Psoas muscle (tissue), 8 donors: Measurements from ENCODE around the gene TCF7L1. TPM values are rescaled to one million over a fixed set of nuclear protein-coding genes. Genes with fewer than 3 reads are reported as not detected.

Experiments used
- ATAC-seq, 4 donors: fragments of 200-7000 bp; cut with Tn5 transposase; one replicate each; pipeline ENCODE4 v1.9.1; 2020; ENCODE audit warnings: moderate library complexity in 3 of 4, mild to moderate bottlenecking in 2 of 4
- DNase-seq, 2 donors: peaks; one replicate each; pipeline ENCODE4 v3.0.0-alpha.2; 2020
- H3K27ac ChIP-seq: fragments of 200-600 bp; one replicate; pipeline ENCODE4 v1.8.0; 2022
- H3K27me3 ChIP-seq, 3 donors: fragments of 200-600 bp in 1 of 3; one replicate each; pipeline versions ENCODE4 v1.6.1 to v1.8.0; 2013 to 2022; ENCODE audit warnings: low read length in 2 of 3, mild to moderate bottlenecking in 2 of 3, moderate library complexity in 1 of 3; ENCODE audit not compliant: insufficient read depth in 3 of 3
- H3K36me3 ChIP-seq, 2 donors: fragments of 200-600 bp in 1 of 2; one replicate each; pipeline versions ENCODE4 v1.6.1 to v1.8.0; 2013 to 2022; ENCODE audit warnings: low read depth in 1 of 2, mild to moderate bottlenecking in 1 of 2, moderate library complexity in 1 of 2; ENCODE audit not compliant: insufficient read depth in 1 of 2
- H3K4me1 ChIP-seq: fragments of 200-600 bp; one replicate; pipeline ENCODE4 v1.8.0; 2022
- H3K4me3 ChIP-seq: fragments of 200-600 bp; one replicate; pipeline ENCODE4 v1.8.0; 2022; ENCODE audit warnings: mild to moderate bottlenecking
- H3K9me3 ChIP-seq: fragments of 200-600 bp; one replicate; pipeline ENCODE4 v1.8.0; 2022
- WGBS, 3 donors: extraction: QIAGEN DNeasy Blood & Tissue Kit; methylation state at CpG; one replicate each; pipeline versions ENCODE4 v1.1.6 to v1.1.7; 2013; 5-methylcytosine and 5-hydroxymethylcytosine counted together
- intact Hi-C, 2 donors: fragments of 100-400 bp; cut with DNase I; formaldehyde crosslinking; loops; one replicate each; pipeline versions ENCODE4 v1.11.0 to v1.14.2; 2022
- polyA plus RNA-seq, 3 donors: library from polyadenylated mRNA; stranded (reverse); fragments of 200-250 nt; gene quantifications; one replicate each; pipeline ENCODE4 v1.2.3, GENCODE V29; 2013
- total RNA-seq, 4 donors: library from RNA; stranded (reverse); fragmentation: NEBNext Ultra II Directional in 2 of 4; extraction: Animal tissue kit (Norgen Biotek cat#: 25700) in 2 of 4; gene quantifications; one replicate each; pipeline versions ENCODE4 v1.2.1 to v1.2.4, GENCODE V29; 2021 to 2023
- TF ChIP-seq, protein P1 (sequence below): fragments of 200-600 bp; IDR thresholded peaks from one replicate; pipeline ENCODE4 v1.8.0; 2022; ENCODE audit warnings: antibody characterized with exemption
- donor health status: healthy with polysubstance abuse.
- donor health status: DM: no; HTN: no; CAD: no; lungs with moderate emphysema.
- donor health status: Bipolar disorder and iron deficiency.
- donor health status: healthy.
- donor health status: DM: yes; HTN: yes; CAD: no.
- donor health status: DM: no; HTN: no; CAD: no.
- donor health status: DM: no; HTN: no; CAD: no.
- donor health status: DM: yes; HTN: yes; CAD: no.

TCF7L1 gene
- total and polyA plus RNA-seq, 7 donors: 2.1 to 13.3 (median 6.1) TPM

DNA sequence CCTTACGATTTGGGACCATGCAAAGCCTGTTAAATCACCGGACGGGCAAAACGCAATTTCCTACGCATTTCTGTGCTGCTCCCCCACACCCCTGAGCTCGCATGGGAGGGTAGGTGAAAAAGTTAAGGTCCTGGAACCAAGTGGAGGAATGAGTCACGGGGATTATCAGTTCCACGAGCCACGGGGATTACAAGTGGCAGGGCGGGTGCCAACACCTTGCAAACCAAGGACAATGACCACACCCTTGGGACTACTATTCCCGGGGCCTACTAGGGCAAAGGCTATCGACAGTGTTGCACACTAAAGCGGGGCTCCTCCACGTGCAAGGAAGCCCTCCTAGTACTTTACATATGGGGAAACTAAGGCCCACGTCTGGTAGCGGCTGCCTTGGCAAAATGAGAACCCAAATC lies 220.7 kb downstream of the TCF7L1 start:
- H3K4me1 ChIP-seq: peaks cover 42% of the 10 kb centered on the region
- peak overlapping the region; percentile 90 for H3K27ac ChIP-seq
- ATAC-seq (peak; percentile 71 to 86 (median 80)), DNase-seq (peak; percentile 77 to 92)
- peaks cover 2 to 59% of the 10 kb centered on the region in 2 donors for H3K36me3 ChIP-seq
- no peaks in the 10 kb centered on the region for H3K27me3 ChIP-seq
- TF ChIP-seq, protein P1, sequence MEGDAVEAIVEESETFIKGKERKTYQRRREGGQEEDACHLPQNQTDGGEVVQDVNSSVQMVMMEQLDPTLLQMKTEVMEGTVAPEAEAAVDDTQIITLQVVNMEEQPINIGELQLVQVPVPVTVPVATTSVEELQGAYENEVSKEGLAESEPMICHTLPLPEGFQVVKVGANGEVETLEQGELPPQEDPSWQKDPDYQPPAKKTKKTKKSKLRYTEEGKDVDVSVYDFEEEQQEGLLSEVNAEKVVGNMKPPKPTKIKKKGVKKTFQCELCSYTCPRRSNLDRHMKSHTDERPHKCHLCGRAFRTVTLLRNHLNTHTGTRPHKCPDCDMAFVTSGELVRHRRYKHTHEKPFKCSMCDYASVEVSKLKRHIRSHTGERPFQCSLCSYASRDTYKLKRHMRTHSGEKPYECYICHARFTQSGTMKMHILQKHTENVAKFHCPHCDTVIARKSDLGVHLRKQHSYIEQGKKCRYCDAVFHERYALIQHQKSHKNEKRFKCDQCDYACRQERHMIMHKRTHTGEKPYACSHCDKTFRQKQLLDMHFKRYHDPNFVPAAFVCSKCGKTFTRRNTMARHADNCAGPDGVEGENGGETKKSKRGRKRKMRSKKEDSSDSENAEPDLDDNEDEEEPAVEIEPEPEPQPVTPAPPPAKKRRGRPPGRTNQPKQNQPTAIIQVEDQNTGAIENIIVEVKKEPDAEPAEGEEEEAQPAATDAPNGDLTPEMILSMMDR: no peak
- intact Hi-C loops: no loop called here
- WGBS, 3 donors: 1 to 5% (median 3%) methylated on average over 16 of the region's 16 CpGs
- H3K9me3 ChIP-seq: no peaks in the 10 kb centered on the region
- peak overlapping the region; percentile 83 for H3K4me3 ChIP-seq

DNA sequence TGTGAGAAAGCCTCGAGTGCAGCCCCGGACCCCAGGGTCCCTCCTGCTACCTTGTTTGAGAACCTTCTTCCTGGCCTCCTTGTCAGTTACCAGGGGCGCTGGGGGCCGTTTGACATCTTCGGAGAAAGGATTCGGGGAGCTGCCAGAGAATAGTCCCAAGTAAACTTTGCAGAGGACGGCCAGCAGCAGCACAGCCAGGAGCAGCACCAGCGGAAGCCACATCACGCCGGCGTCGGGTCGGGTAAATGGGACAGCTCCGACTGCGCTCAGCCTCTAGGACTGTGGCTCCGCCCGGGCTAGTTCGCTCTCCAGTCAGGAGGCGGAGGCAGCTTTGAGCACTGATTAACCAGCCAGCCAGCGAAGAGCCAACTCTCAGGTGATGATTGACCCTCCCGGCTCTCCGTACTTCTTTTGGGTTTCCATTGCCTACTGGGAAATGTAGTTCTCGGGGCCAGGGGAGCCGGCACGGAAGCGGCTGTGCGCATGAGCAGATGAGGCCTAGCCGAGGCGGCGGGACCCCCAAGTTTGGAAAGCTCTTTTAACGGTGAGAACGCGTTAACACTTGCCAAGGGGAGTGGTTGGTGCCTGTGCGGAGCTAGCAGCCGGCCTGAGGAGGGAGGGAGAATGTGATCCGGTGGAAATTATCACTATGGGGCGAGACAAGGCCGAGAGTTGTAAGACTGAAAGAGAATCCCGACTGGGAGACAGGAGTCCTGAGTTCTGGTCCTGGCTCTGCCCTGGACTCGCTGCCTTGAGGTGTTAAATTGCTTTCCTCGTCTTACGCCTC lies 221.3 kb downstream of the TCF7L1 start, which contains the start of the genes ELMOD3 and RETSAT:
Gene ELMOD3 (plus strand): TSS at position 484 of the 787 bp plus-strand sequence. CDS start 2,430 bp downstream, outside the sequence.
Gene RETSAT (minus strand): TSS at position 243 of the 787 bp plus-strand sequence. CDS start 21 bp downstream, at position 222.
- ATAC-seq (peak; percentile 90 to 95 (median 92)), DNase-seq (peak; percentile 96 to 98)
- H3K9me3 ChIP-seq: no peaks in the 10 kb centered on the region
- TF ChIP-seq, protein P1: no peak
- intact Hi-C loops: no loop called here
- H3K4me1 ChIP-seq: peaks cover 42% of the 10 kb centered on the region
- peak within 1 kb of the TSS; percentile 83 for H3K4me3 ChIP-seq
- 0% methylated on average over 42 of the region's 42 CpGs for WGBS, 3 donors
- H3K27ac ChIP-seq: peak within 1 kb of the TSS; percentile 90
- H3K27me3 ChIP-seq: no peaks in the 10 kb centered on the region
- peaks cover 2 to 59% of the 10 kb centered on the region in 2 donors for H3K36me3 ChIP-seq

DNA sequence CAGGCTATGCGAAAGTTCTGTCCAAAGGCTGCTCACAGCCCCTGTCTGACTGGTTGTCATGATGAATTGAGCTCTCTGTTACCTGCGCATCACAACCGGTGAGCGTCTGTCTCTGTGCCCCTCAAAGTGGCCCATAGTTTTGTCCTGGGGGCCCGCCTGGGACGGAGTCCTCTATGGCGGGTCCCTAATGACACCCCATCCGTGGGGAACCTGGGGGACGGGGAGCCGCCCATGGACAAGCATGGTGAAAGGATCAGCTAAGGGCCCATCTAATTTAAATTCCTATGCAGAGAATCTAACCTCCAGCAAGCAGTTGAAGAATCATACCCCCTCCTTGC lies 221.8 kb downstream of the TCF7L1 start:
- Histone ChIP-seq H3K4me1 (peaks cover 42% of the 10 kb centered on the region), H3K36me3 (peaks cover 2 to 59% of the 10 kb centered on the region in 2 donors), H3K27ac (peak overlapping the region; percentile 90), H3K27me3 (no peaks in the 10 kb centered on the region), H3K4me3 (peak overlapping the region; percentile 83), H3K9me3 (no peaks in the 10 kb centered on the region)
- TF ChIP-seq, protein P1: no peak
- intact Hi-C loops: no loop called here
- WGBS, 3 donors: 6 to 8% (median 7%) methylated on average over 10 of the region's 10 CpGs
- peak in 1 of 4 donors; percentile 19 for ATAC-seq
- DNase-seq: no peak

DNA sequence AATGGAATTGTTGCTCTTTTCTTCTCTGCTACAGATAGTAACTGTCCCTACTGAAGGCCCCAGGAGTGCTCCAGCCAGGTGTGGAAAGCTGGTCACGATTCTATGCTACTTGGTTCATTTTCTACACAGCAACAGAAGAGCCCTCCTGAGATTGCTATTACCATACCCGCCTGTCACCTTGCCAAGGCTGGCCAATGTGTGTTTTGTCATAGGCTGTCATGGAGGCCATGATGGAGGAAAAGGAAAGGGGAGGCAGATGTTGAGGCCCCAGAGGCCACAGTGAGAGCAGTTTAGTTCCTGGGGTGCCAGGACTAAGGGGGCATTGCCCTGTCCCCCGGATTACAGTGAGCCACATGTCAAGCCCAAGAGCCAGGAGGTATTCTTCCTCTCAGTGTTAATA lies 222.3 kb downstream of the TCF7L1 start:
- Histone ChIP-seq H3K27ac (peak overlapping the region; percentile 90), H3K36me3 (peaks cover 2 to 54% of the 10 kb centered on the region in 2 donors), H3K4me1 (peaks cover 42% of the 10 kb centered on the region), H3K27me3 (no peaks in the 10 kb centered on the region), H3K4me3 (peak overlapping the region; percentile 83), H3K9me3 (no peaks in the 10 kb centered on the region)
- ATAC-seq: no peak
- DNase-seq: peak in 1 of 2 donors; percentile 66
- TF ChIP-seq, protein P1: no peak
- 60 to 66% (median 64%) methylated on average over 3 of the region's 3 CpGs for WGBS, 3 donors
- intact Hi-C loops: no loop called here
